ENCODE results near the gene PSD2. TPM values are rescaled to one million over a fixed set of nuclear protein-coding genes. Genes with fewer than 3 reads are reported as not detected.

Gene PSD2
- total and polyA plus RNA-seq, 12 donors = 0.03 to 0.09 (median 0.08) TPM; not detected in 9

- DNase-seq = no peak
- TF ChIP-seq CTCF (IDR thresholded peaks at IDR 0.05) = no peak
- no peaks in the 10 kb centered on the region for H3K27me3 ChIP-seq
- no peak overlapping the region for H3K27ac ChIP-seq
- no peak overlapping the region for H3K4me3 ChIP-seq
- intact Hi-C loops (cut with DNase I) = no loop called here
- WGBS, 2 donors = 96 to 100% methylated on average over 2 of the region's 2 CpGs
- H3K36me3 ChIP-seq = peaks cover 0 to 15% (median 0%) of the 10 kb centered on the region in 9 donors
- H3K4me1 ChIP-seq = peaks cover 0 to 16% (median 4%) of the 10 kb centered on the region in 9 donors
- no peak for ATAC-seq
- H3K9me3 ChIP-seq = no peaks in the 10 kb centered on the region
These were observed 93.8 kb downstream of the PSD2 start for GRCh38 chr5:139889410-139889809.

GRCh38 chr5:139893873-139894272, 98.3 kb downstream of the PSD2 start:
- Histone ChIP-seq H3K4me1 (peaks cover 3 to 32% (median 18%) of the 10 kb centered on the region in 9 donors), H3K9me3 (no peaks in the 10 kb centered on the region), H3K4me3 (no peak overlapping the region), H3K36me3 (no peaks in the 10 kb centered on the region), H3K27ac (no peak overlapping the region), H3K27me3 (no peaks in the 10 kb centered on the region)
- peak in 2 of 9 donors; percentile 11 to 20 for TF ChIP-seq CTCF (IDR thresholded peaks at IDR 0.05)
- no peak for DNase-seq
- peak; percentile 23 to 92 (median 68) for ATAC-seq
- intact Hi-C loops (cut with DNase I) = loop anchor here in 1 of 10 donors (10.0 kb wide), 1 partner anchor 71 kb away; no protein-coding TSS in a partner anchor
- WGBS, 2 donors = 40 to 50% methylated on average over 9 of the region's 9 CpGs

Other genes with a start within 250 kb of the PSD2 start
- 100 to 1,000 TPM; 121 to 162 (median 141) TPM for gene UBE2D2, start 234.5 kb upstream of the PSD2 start, total RNA-seq
- gene UBE2D2, start 234.5 kb upstream of the PSD2 start, polyA plus RNA-seq = 100 to 1,000 TPM in 1 of 2 donors, 10 to 100 TPM in 1; 59.3 to 106 TPM
- 10 to 100 TPM; 30.7 to 51.6 (median 37.9) TPM for gene CXXC5, start 147.5 kb upstream of the PSD2 start, total RNA-seq
- 10 to 100 TPM; 28.7 to 31.4 TPM for gene CXXC5, start 147.5 kb upstream of the PSD2 start, polyA plus RNA-seq
- gene NRG2, start 247.5 kb downstream of the PSD2 start, total RNA-seq = 1 to 10 TPM; 1.0 to 6.6 (median 2.9) TPM
- gene NRG2, start 247.5 kb downstream of the PSD2 start, polyA plus RNA-seq = 1 to 10 TPM in 1 of 2 donors, under 1 TPM in 1; 0.64 to 4.5 TPM